Coronary artery (tissue), 2 donors: ENCODE data around the gene RNF207.

Experiments used
- DNase-seq: peaks from one replicate; pipeline ENCODE4 v3.0.0-alpha.2; 2017; ENCODE audit warnings: low spot score
- H3K27ac ChIP-seq, 2 donors: fragments of 200-600 bp; sonication (generic); one replicate each; pipeline ENCODE4 v1.5.1; 2016 to 2019
- H3K4me3 ChIP-seq: fragments of 200-600 bp; sonication (generic); 2 replicates; pipeline ENCODE4 v1.5.1; 2016; ENCODE audit warnings: mild to moderate bottlenecking, moderate library complexity
- CTCF ChIP-seq: fragments of 200-600 bp; sonication (generic); IDR thresholded peaks from one replicate; pipeline ENCODE4 v1.5.1; 2019; ENCODE audit warnings: antibody characterized with exemption

RNF207 gene

GRCh38 chr1:6234502-6235295 lies 28.8 kb downstream of the RNF207 start:
- Histone ChIP-seq H3K27ac (no peak overlapping the region), H3K4me3 (peak overlapping the region; percentile 93)
- DNase-seq: no peak
- TF ChIP-seq CTCF: no peak

GRCh38 chr1:6235296-6235677 lies 29.4 kb downstream of the RNF207 start:
- Histone ChIP-seq H3K4me3 (peak overlapping the region; percentile 93), H3K27ac (peak overlapping the region in 1 of 2 donors; percentile 69)
- TF ChIP-seq CTCF: no peak
- no peak for DNase-seq

- no peak overlapping the region for H3K27ac ChIP-seq
- TF ChIP-seq CTCF: no peak
- DNase-seq: no peak
- H3K4me3 ChIP-seq: no peak overlapping the region
Observed at GRCh38 chr1:6237093-6237492, 31.2 kb downstream of the RNF207 start.

- Histone ChIP-seq H3K27ac (no peak overlapping the region), H3K4me3 (no peak overlapping the region)
- no peak for TF ChIP-seq CTCF
- no peak for DNase-seq
Observed at GRCh38 chr1:6239213-6239752, 33.4 kb downstream of the RNF207 start.

GRCh38 chr1:6239950-6240768 lies 34.2 kb downstream of the RNF207 start:
- TF ChIP-seq CTCF: no peak
- Histone ChIP-seq H3K27ac (no peak overlapping the region), H3K4me3 (no peak overlapping the region)
- no peak for DNase-seq

GRCh38 chr1:6241107-6241886 lies 35.4 kb downstream of the RNF207 start:
- DNase-seq: no peak
- H3K27ac ChIP-seq: no peak overlapping the region
- peak overlapping the region; percentile 51 for H3K4me3 ChIP-seq
- no peak for TF ChIP-seq CTCF
